Measurements from ENCODE around the gene PSPH.
"Not testable (repeated sequence)": the region's sequence is repeated elsewhere in the genome, so short reads cannot be mapped to it uniquely, and the experiment has no call there.

The PSPH gene

GRCh38 chr7:56030340-56030739 lies 20.9 kb downstream of the PSPH start:
- no peak overlapping the region for H3K27ac Mint-ChIP-seq
- H3K4me3 Mint-ChIP-seq, result no peak overlapping the region
- TF ChIP-seq, protein P1, sequence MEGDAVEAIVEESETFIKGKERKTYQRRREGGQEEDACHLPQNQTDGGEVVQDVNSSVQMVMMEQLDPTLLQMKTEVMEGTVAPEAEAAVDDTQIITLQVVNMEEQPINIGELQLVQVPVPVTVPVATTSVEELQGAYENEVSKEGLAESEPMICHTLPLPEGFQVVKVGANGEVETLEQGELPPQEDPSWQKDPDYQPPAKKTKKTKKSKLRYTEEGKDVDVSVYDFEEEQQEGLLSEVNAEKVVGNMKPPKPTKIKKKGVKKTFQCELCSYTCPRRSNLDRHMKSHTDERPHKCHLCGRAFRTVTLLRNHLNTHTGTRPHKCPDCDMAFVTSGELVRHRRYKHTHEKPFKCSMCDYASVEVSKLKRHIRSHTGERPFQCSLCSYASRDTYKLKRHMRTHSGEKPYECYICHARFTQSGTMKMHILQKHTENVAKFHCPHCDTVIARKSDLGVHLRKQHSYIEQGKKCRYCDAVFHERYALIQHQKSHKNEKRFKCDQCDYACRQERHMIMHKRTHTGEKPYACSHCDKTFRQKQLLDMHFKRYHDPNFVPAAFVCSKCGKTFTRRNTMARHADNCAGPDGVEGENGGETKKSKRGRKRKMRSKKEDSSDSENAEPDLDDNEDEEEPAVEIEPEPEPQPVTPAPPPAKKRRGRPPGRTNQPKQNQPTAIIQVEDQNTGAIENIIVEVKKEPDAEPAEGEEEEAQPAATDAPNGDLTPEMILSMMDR (IDR thresholded peaks at IDR 0.05; ENCODE audit: unreplicated experiment in 3 of 3), result no peak
- peaks cover 34% of the 10 kb centered on the region for H3K36me3 Mint-ChIP-seq (ENCODE audit: low read depth)
- H3K27me3 Mint-ChIP-seq (ENCODE audit: low read depth), result no peaks in the 10 kb centered on the region
- no peaks in the 10 kb centered on the region for H3K9me3 Mint-ChIP-seq
- H3K4me1 Mint-ChIP-seq, result peaks cover 11% of the 10 kb centered on the region

- Mint-ChIP-seq H3K4me1 (peaks cover 11% of the 10 kb centered on the region), H3K27ac (peak overlapping the region in 2 of 3 experiments; percentile 44 to 87), H3K36me3 (ENCODE audit: low read depth) (peaks cover 38% of the 10 kb centered on the region), H3K4me3 (no peak overlapping the region), H3K27me3 (ENCODE audit: low read depth) (no peaks in the 10 kb centered on the region), H3K9me3 (no peaks in the 10 kb centered on the region)
- TF ChIP-seq, protein P1 (IDR thresholded peaks at IDR 0.05; ENCODE audit: unreplicated experiment in 3 of 3), result no peak
Measured at GRCh38 chr7:56028942-56029630, 22.2 kb downstream of the PSPH start.

- Mint-ChIP-seq H3K27ac (peak overlapping the region in 1 of 3 experiments; percentile 5), H3K9me3 (no peaks in the 10 kb centered on the region), H3K36me3 (ENCODE audit: low read depth) (peaks cover 37% of the 10 kb centered on the region), H3K27me3 (ENCODE audit: low read depth) (no peaks in the 10 kb centered on the region), H3K4me3 (no peak overlapping the region), H3K4me1 (no peaks in the 10 kb centered on the region)
- TF ChIP-seq, protein P1 (IDR thresholded peaks at IDR 0.05; ENCODE audit: unreplicated experiment in 3 of 3), result no peak
Measured at GRCh38 chr7:56026538-56026937, 24.7 kb downstream of the PSPH start.

DNA sequence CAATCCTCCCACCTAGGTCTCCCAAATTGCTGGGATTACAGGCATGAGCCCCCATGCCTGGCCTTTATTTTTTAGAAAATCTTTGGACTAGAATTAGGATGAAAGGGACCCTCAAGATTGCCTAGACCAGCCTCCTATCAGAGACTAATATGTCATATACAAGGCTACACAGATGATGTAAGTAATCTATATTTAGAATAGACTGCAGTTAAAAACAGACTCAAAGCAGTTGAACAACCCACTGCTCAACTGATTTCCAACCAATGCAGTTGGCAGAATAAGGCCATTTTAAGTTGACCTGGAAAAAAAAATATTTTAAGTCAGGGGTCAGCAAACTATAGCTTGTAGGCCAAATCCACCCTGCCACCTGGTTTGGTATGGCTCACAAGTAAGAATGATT lies 27.7 kb downstream of the PSPH start:
- no peak overlapping the region for H3K27ac Mint-ChIP-seq
- no peaks in the 10 kb centered on the region for H3K27me3 Mint-ChIP-seq (ENCODE audit: low read depth)
- TF ChIP-seq, protein P1 (IDR thresholded peaks at IDR 0.05; ENCODE audit: unreplicated experiment in 3 of 3), result no peak
- no peaks in the 10 kb centered on the region for H3K4me1 Mint-ChIP-seq
- H3K9me3 Mint-ChIP-seq, result no peaks in the 10 kb centered on the region
- H3K4me3 Mint-ChIP-seq, result no peak overlapping the region
- H3K36me3 Mint-ChIP-seq (ENCODE audit: low read depth), result peaks cover 44% of the 10 kb centered on the region

DNA sequence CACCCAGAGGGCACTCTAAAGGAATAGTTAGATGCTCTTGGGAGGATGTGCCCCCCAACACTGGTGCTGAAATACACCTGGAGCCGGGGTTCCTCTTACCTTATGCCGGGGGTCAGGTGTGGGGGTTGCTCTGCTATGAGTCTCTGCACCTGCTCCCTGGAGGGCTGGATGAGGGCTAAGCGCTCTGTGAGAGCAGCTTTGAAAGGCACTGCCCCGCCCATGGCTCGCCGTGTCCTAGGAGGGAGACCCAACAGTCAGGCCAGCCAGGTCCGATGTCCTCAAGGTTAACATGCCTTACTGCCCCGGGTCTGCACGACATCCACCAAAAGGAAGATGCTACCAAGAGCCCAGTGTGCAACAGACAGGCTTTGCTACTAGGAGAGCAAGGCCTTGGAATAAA lies 31.7 kb downstream of the PSPH start:
- Mint-ChIP-seq H3K9me3 (no peaks in the 10 kb centered on the region), H3K27ac (no peak overlapping the region), H3K4me3 (no peak overlapping the region), H3K36me3 (ENCODE audit: low read depth) (peaks cover 38% of the 10 kb centered on the region), H3K27me3 (ENCODE audit: low read depth) (no peaks in the 10 kb centered on the region), H3K4me1 (no peaks in the 10 kb centered on the region)
- TF ChIP-seq, protein P1 (IDR thresholded peaks at IDR 0.05; ENCODE audit: unreplicated experiment in 3 of 3), result no peak

- H3K9me3 Mint-ChIP-seq; H3K27me3 Mint-ChIP-seq (ENCODE audit: low read depth); H3K27ac Mint-ChIP-seq; H3K4me3 Mint-ChIP-seq; H3K4me1 Mint-ChIP-seq: not testable (repeated sequence)
- H3K36me3 Mint-ChIP-seq (ENCODE audit: low read depth), result peaks cover 47% of the 10 kb centered on the region
Measured at GRCh38 chr7:56017015-56017414, 34.2 kb downstream of the PSPH start.
